H54 (cell line): ENCODE measurements around the gene CCDC33.
A peak's percentile ranks its signal among the peaks of the same experiment; 100 is the strongest.

Experiments
- DNase-seq: peaks from one replicate; pipeline ENCODE4 v3.0.0; 2011; ENCODE audit warnings: low spot score, mixed read lengths; ENCODE audit not compliant: insufficient read length
- FAIRE-seq: peaks from 3 replicates; lab custom pipeline; 2011; peaks lifted over from hg19 to GRCh38; lab: Jason Lieb, UNC
- POLR2A ChIP-seq: IDR thresholded peaks from 2 replicates; pipeline ENCODE4 v1.6.1; 2011; ENCODE audit warnings: low read depth, mild to moderate bottlenecking, low read length

The CCDC33 gene

GRCh38 chr15:74380361-74381189, 144.4 kb downstream of the CCDC33 start:
- no peak for FAIRE-seq
- TF ChIP-seq POLR2A = no peak
- no peak for DNase-seq

- TF ChIP-seq POLR2A = no peak
- DNase-seq (no peak), FAIRE-seq (no peak)
Observed at GRCh38 chr15:74381190-74381453, 145.0 kb downstream of the CCDC33 start.

GRCh38 chr15:74381481-74381880, 145.4 kb downstream of the CCDC33 start:
- no peak for TF ChIP-seq POLR2A
- DNase-seq (no peak), FAIRE-seq (no peak)

GRCh38 chr15:74382004-74382816, 146.1 kb downstream of the CCDC33 start:
- DNase-seq = peak; percentile 81
- FAIRE-seq = no peak
- no peak for TF ChIP-seq POLR2A

GRCh38 chr15:74383286-74383685, 147.2 kb downstream of the CCDC33 start:
- TF ChIP-seq POLR2A = no peak
- no peak for DNase-seq
- no peak for FAIRE-seq

GRCh38 chr15:74383695-74384565, 147.8 kb downstream of the CCDC33 start:
- DNase-seq (no peak), FAIRE-seq (no peak)
- no peak for TF ChIP-seq POLR2A

GRCh38 chr15:74384566-74384880, 148.4 kb downstream of the CCDC33 start:
- FAIRE-seq = no peak
- no peak for DNase-seq
- TF ChIP-seq POLR2A = no peak

- peak; percentile 60 for DNase-seq
- no peak for FAIRE-seq
- no peak for TF ChIP-seq POLR2A
Observed at GRCh38 chr15:74384881-74385643, 148.9 kb downstream of the CCDC33 start.

- FAIRE-seq (no peak), DNase-seq (no peak)
- TF ChIP-seq POLR2A = no peak
Observed at GRCh38 chr15:74385733-74386132, 149.6 kb downstream of the CCDC33 start.
